HG02973 (cell line): ENCODE data around the gene SYPL1.

Experiments used
- ATAC-seq: cut with Tn5 transposase; IDR thresholded peaks from one replicate; pipeline ENCODE4 v1.9.1; 2021; ENCODE audit warnings: moderate library complexity; ENCODE audit not compliant: unreplicated experiment

Gene SYPL1

GRCh38 chr7:106068986-106069385 lies 43.1 kb downstream of the SYPL1 start:
- no peak for ATAC-seq

DNA sequence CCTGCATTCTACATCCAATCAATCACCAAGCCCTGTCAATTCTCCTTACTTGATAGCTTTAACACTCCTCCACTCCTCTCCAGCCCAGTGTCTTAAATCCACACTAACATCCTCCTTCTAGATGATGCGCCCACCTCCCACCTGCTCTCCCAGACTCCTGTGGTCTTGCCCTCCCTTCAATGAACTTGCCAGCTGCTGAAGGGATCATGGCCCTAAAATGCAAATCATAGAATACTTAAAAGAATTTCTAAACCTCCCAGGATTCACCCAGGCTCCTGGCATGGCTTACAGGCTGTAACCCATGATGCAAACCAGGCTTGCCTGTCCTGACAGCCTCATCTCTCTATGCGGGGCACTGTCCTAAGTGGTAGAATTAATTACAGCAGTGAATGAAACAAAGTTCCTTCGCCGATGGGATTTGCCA lies 43.6 kb downstream of the SYPL1 start:
- ATAC-seq = no peak

DNA sequence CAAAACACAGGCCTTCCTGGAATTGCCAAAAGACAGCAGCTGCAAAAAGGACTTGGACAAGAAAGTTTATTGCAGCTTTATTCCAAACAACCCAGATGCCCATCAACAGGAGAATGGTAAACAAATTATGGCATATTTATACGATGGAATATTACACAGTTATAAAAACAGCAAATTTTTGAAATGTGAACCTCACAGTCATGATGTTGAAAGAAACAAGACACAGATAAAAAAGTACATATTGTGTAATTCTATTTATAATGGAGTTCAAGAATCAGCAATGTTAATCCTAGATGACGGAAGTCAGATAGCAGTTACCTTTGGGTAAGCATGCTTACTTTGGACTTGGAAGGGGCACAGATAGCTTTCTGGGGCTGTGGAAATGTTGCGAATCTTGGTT lies 44.4 kb downstream of the SYPL1 start:
- no peak for ATAC-seq

DNA sequence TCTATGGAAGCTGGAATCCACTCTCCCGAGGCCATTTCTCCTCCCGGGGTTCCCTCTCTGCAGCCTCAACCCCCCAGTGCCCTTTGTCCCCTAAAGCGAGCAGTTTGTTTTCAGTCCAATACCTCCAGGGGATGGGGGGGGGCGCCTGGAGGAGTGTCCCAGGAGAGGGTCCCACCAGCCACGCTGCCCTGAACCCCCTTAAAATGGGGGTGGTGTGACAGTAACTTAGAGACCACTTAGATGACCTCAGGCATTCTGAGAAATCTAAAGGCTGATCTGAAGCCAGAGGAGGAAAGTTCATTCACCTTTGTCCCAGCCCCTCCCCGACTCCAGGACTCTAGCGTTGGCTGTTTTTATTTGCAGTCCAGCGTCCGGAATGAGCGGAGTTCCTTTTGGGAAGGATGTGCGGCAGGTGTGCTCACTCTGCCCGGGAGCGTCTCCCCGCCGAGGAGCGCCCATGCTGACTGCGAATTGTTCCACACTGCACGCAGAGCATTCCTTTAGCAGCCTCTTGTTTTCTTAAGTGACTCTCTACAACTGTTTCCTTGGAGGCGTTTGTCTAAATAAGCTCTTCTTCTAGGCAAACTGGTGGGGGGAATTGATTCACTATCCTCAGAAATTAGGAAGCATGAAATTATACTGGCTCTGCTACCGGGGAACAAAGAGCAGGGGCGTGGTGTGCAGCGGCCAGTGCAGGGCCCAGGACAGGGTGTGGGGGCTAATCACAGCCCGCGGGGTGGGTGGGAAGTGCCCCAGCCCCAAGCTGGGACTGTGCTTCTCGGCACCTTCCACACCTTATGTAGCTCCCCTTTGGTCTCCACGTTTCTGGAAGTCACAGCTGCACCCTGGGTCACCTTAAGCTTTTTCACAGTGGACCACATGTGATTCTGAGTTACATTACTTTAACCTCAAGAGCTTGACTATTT lies 46.3 kb downstream of the SYPL1 start:
- ATAC-seq = no peak

DNA sequence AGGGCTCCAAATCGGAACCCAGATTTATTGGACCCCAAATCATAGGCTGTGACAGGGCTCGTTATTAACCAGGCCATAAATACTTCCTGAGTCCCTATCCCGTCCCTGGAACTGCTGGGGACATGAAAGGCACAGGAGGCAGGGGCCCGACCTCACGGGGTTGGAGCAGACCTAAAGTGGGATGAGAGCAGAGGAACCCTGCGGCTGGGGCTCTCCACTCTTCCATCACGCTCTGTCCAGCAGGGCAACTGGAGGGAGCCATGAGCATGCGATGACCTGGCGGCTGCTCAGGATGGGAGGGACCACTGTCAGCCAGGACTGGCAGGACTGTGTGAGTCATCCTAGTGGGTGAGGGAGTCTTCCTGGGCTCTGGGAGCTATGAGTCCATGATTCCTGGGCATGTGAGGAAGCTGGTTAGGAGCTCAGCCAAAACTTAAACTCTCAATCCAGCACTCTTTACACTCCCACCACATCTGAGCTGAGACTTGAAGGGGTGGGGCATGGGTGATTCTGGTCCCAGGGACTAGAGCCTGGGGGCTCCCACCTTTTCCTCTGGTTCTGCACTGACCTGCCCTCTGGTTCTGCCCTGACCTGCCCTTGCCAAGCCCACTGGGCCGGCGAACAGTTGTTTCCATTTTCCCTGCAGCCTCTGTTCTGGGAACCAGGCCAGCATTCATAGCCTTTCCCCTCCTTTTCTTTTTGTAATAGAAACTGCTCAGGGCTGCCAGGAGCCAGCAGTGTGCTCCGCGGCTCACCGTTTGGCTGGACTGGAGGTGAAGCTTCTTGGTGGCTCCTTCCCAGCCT lies 47.1 kb downstream of the SYPL1 start:
- ATAC-seq = no peak

DNA sequence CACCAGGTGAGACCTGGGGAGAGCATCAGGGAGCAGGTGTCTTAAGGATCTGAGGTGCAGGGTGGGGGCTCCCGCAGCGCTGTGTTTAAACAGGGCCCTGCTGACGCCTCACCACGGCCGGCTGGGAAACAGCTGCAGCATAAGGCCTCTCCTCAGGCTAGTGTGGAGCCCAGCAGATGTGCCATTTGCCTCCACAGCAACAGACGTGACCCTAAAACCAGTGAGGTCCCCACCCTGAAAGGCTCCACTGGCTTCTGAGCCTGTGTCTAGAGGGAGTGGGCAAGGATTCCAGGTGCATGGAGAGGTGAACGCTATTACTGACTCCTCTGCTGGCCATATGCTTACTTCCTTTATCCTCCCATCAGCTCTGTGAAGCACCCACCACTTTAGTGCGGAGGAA lies 47.8 kb downstream of the SYPL1 start:
- no peak for ATAC-seq

DNA sequence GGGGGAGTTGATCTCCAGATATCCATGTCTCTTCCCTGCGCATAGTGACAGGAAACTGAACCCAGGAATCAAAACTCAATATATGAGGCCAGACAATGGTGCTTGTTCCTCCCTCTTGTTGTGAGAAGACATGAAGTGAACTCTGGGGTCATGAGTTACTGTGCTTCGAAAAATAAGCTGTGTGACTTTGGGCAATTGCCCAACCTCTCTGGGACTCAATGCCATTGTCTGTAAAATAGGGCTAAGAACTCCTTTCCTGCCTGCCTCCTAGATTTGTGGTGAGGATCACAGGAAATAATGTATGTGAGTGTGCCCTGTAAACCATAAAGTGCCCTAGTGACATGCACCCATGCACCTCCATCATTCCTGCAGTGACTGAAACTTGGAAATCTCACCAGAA lies 48.4 kb downstream of the SYPL1 start:
- no peak for ATAC-seq

GRCh38 chr7:106063024-106063423 lies 49.1 kb downstream of the SYPL1 start:
- no peak for ATAC-seq

DNA sequence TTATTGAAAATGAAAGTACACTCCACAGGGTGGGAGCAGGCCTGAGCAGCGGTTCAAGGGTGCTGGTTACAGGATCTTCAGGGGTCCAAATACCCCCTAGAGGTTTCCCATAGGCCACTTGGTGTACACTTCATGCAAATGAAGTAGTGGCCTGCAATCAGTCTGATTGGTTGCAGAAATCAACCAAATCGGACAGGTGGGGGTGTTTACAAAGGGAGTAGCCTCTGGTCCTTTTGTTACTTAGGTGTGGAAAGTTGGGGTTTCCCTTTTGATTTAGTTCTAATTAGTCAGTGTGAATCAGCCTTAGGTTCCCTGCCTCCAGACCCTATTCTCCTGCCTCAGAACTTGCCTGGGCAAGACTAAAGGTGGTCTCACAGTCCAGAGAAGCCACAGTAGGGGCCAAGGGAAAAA lies 49.6 kb downstream of the SYPL1 start:
- ATAC-seq = no peak

DNA sequence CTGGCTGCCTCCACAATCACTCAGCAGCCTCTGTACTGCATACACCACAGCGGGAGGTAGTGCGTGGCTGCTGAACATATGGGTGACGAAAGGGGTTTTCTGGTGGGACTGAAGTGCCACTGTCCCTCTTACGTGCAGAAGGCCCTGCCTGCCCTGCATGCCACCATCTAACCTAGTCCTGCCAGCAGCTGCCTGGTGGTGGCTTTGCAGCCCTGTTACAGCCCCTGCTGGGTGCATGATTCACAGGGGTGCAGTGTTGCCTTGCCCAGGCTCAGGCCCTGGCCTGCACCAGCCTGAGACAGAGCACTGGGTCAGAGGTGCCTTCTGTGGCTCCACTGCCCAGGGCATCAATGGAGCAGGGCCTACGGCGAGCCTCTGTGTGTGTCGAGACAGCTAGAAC lies 50.1 kb downstream of the SYPL1 start:
- ATAC-seq = no peak

GRCh38 chr7:106061301-106061979 lies 50.7 kb downstream of the SYPL1 start:
- no peak for ATAC-seq

DNA sequence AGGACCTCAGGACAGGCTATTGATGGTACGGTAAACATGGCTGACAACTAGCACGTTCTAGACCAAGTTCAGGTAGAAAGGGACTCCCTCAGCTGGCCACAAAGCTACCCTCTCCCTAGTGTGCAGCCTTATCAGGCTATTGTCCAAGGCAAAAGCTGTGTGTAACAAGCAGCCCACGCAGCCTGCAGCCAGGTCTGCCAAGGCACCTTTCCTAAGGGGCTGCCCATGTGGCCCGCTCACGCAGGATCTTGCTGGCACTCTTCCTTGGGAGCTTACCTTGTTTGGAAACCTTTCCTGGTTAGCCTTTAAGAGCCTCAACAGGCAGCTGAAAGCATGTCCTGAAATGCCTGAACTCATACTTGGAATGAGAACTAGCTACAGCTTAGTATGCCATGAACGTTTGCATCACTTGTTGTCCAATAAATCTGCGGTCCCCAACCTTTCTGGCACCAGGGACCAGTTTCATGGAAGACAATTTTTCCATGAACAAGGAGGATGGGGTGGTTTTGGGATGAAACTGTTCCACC lies 51.7 kb downstream of the SYPL1 start:
- no peak for ATAC-seq

GRCh38 chr7:106059556-106059955 lies 52.6 kb downstream of the SYPL1 start:
- ATAC-seq = no peak

DNA sequence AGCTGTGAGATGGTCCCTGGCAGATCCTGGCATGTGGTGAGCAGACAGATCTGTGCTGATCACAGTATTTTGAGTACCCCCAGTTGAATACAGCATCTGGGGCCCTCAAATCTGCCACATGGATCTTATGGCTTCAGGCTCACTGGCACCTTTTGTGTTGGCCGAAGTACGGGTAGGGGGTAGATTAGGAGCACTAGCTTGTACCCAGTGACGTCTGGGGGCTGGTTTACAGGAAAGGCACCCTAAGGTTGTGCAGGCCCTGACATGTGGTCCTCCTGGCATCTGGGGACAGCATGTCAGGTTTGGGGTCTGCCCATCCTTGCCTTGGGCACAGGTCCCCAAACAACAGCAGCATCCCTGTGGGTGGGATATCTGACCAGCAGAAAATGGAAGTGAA lies 53.2 kb downstream of the SYPL1 start:
- no peak for ATAC-seq

DNA sequence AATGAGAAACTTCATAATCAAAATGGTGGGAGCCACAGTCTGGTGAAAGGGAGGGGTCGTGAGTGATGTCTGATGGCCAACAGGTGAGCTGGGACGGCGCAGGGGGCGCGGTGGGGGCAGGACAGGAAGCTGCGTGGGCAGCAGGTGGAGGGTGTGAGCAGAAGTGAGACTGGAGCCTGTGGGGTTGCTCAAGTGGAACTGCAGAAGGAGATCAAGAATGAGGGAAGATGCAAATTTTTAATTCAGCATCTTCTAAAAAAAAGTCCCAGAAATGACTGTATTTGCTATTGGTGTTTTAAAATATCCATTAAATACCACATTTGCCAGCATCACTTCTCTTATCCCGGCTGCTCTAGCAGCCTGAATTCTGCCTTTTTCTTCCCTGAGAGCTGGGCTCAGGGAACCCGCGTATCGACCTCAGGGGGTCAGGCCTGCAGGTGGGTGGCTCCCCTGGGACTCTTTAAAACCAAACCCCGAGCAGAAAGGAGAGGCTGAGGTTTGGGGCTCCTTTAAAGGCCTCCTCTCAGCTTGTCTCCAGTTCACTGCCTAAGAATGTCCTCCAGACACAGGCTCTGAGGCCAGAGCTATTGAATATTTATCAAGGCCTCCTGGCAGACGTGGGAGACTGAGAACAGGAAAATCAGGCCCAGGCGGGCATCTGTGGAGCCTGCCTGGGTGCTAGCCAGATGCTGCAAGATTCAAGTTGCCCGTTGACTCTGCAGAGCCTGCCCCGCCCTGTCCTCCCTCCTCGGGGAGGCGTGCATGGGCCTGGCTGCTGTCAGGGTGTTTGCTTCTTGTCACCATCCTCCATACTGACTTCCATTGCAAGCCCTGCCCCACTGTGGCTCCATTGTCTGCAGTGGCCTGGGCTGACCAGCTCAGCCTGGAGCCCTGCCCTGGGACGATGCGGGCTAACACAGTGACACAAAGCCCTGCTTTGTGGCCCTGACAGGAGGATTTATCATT lies 53.9 kb downstream of the SYPL1 start:
- ATAC-seq = peak; percentile 54

- ATAC-seq = no peak
Measured at GRCh38 chr7:106057204-106057961, 54.7 kb downstream of the SYPL1 start.

- no peak for ATAC-seq
Measured at GRCh38 chr7:106056513-106057203, 55.5 kb downstream of the SYPL1 start.

GRCh38 chr7:106054971-106055532 lies 57.1 kb downstream of the SYPL1 start:
- ATAC-seq = no peak
